ENCODE results near the gene STX18.

The STX18 gene

DNA sequence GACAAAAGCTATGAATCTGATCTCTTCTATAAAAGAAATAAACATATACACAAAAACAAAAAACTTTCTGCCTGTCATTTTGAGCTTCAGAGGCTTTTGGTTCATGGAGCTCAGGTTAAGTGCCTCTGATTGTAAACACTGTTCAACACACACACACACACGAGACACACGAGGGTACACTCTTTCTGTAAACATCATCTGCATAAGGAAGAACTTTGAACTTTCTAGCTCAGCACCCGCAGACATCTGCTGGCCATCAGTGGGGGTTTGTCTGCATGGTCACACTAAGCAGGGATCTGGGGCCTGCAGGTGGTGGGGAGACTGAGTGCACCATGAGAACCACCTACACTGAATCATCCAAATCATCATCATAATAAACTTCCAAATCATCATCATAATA is 54.9 kb downstream of the STX18 start:
- H3K4me3 ChIP-seq (ENCODE audit: low read depth, low read length), result no peak overlapping the region
- TF ChIP-seq, protein P1, sequence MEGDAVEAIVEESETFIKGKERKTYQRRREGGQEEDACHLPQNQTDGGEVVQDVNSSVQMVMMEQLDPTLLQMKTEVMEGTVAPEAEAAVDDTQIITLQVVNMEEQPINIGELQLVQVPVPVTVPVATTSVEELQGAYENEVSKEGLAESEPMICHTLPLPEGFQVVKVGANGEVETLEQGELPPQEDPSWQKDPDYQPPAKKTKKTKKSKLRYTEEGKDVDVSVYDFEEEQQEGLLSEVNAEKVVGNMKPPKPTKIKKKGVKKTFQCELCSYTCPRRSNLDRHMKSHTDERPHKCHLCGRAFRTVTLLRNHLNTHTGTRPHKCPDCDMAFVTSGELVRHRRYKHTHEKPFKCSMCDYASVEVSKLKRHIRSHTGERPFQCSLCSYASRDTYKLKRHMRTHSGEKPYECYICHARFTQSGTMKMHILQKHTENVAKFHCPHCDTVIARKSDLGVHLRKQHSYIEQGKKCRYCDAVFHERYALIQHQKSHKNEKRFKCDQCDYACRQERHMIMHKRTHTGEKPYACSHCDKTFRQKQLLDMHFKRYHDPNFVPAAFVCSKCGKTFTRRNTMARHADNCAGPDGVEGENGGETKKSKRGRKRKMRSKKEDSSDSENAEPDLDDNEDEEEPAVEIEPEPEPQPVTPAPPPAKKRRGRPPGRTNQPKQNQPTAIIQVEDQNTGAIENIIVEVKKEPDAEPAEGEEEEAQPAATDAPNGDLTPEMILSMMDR (IDR thresholded peaks at IDR 0.05; ENCODE audit: low read depth, low read length), result no peak
- in situ Hi-C loops (cut with HindIII; ENCODE audit: low sequenced_read_pairs), result no loop called here
- DNase-seq (ENCODE audit: low read depth, low spot score), result no peak

DNA sequence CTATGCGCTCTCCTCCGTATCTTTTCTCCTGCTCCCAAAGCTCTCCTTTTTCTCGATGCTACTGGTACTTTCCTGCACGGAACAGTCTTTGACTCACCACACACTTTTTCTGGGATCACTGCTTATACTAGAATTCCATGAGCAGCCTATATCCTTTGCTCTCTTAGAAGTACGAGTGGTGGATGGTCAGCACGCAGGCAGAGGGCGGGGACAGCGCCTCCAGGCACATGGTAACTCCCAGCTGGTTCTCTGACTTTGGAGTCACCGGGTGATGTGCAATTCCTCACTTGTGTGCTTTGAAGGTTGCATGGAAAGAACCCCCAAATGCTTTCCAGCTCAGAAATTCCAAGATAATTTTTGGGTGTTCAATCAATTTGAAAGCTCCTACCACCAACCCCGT is 56.0 kb downstream of the STX18 start:
- TF ChIP-seq, protein P1 (IDR thresholded peaks at IDR 0.05; ENCODE audit: low read depth, low read length), result no peak
- in situ Hi-C loops (cut with HindIII; ENCODE audit: low sequenced_read_pairs), result no loop called here

DNA sequence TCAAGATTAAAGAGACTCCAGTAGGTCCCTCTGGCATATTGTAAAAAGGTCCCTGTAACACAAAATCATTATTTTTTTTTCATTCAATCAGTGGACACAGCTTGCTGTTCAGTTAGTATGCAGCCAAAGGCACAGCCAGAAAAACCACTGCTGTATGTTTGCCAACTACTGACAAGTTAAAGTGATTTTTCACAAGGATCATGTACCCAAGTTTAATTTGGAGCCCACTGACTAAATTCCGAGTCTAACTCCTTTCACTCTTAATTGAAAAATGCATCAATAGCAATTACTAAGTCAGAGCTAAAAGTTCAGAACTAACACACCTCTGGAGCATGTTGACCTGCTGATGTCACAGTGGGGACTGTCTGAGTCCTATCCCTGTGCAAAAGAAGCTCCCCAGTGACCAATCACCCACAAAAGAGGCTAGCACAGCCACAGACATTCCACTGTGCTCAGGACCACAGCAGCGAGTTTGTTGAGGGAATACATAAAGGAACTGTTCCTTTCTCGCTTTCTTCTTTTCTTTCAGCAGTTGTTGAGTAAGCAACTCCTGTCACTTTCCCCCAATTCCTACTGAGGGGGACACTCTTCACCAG is 60.4 kb downstream of the STX18 start:
- DNase-seq (ENCODE audit: low read depth, low spot score), result peak; percentile 32
- TF ChIP-seq, protein P1 (IDR thresholded peaks at IDR 0.05; ENCODE audit: low read depth, low read length), result no peak
- in situ Hi-C loops (cut with HindIII; ENCODE audit: low sequenced_read_pairs), result no loop called here
- H3K4me3 ChIP-seq (ENCODE audit: low read depth, low read length), result no peak overlapping the region

More for the DNA sequence above, 56.0 kb downstream of the STX18 start:
- no peak for DNase-seq (ENCODE audit: low read depth, low spot score)
- H3K4me3 ChIP-seq (ENCODE audit: low read depth, low read length), result no peak overlapping the region

DNA sequence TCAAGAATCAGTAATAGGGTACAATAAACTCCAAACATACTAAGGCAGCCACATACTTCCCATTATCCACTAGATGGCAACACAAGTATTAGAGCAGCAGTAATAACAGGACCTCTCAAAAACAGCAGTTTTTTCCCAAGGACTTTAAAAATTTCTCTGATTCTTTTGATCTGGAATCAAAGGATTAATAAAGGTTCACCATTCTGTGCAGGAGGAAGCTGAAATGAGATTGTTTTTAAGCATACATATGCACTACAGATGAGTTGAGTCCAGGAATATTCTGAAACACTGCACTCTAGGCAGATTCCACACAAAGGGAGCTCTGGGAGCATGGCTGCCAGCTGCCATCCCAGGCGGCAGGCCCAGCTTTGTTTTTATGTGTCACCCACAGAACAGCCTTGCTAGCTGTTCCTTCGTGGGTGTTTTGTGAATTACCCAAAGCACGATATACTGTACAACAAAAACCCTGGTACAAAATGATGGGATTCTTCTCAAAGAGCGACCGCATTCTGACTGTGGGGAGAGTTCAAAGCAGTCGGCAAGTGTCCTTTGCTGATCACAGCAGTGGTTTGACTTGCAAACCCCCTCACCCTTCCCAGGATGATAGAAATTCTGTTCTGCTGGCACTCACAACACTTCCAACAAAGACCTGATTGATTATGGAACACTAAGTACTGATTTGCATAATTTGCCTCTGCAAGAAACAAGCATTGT is 61.0 kb downstream of the STX18 start:
- DNase-seq (ENCODE audit: low read depth, low spot score), result peak; percentile 56
- in situ Hi-C loops (cut with HindIII; ENCODE audit: low sequenced_read_pairs), result no loop called here
- TF ChIP-seq, protein P1 (IDR thresholded peaks at IDR 0.05; ENCODE audit: low read depth, low read length), result peak; percentile 66
- no peak overlapping the region for H3K4me3 ChIP-seq (ENCODE audit: low read depth, low read length)

DNA sequence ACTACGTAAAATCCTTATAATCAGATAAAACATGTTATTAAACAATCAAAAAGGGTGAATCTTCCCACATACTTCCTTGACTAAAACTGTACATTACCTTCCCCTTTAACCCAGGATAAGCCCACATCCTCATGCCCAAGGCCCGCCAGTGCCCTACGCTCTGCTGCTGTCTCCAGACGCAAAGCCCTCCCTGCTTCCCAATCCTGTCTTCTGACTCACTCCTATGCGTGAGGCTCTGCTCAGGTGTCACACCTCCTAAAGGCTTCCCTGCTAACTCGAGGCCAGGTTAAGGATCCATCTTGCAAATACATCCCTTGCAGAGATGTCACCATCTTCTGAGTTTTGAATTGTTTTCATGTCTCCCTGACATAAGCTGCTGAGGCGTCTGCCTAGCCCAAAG is 61.6 kb downstream of the STX18 start:
- no peak overlapping the region for H3K4me3 ChIP-seq (ENCODE audit: low read depth, low read length)
- TF ChIP-seq, protein P1 (IDR thresholded peaks at IDR 0.05; ENCODE audit: low read depth, low read length), result no peak
- in situ Hi-C loops (cut with HindIII; ENCODE audit: low sequenced_read_pairs), result no loop called here
- DNase-seq (ENCODE audit: low read depth, low spot score), result no peak

DNA sequence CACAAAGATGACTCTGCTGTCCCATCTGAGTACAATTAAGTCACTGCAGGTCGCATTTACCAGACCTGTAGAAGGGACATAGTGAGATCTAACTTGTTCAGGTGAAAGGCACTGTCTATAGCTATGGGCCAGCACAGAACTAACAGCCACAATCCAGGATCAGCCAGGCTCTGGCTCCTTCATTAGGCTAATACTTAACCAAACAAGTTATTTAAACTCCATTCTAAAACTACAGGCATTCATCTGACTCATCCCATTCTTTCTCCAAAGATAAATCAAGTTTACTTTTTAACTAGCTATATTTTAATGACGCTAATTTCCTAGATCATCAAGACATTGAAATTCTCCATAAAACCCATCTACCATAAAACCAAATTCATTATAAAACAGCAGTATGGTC is 62.5 kb downstream of the STX18 start:
- no peak for DNase-seq (ENCODE audit: low read depth, low spot score)
- TF ChIP-seq, protein P1 (IDR thresholded peaks at IDR 0.05; ENCODE audit: low read depth, low read length), result no peak

More for the DNA sequence above, 62.5 kb downstream of the STX18 start:
- H3K4me3 ChIP-seq (ENCODE audit: low read depth, low read length), result no peak overlapping the region
- in situ Hi-C loops (cut with HindIII; ENCODE audit: low sequenced_read_pairs), result no loop called here

Data from astrocyte of the spinal cord (primary cell).